Keratinocyte (primary cell): ENCODE measurements around the gene CENPH.

Experiments
- CTCF ChIP-seq, 3 experiments: IDR thresholded peaks in 1 of 3; conservative IDR thresholded peaks in 1 of 3; optimal IDR thresholded peaks in 1 of 3; 2 replicates in 2 of 3; 3 replicates in 1 of 3; pipeline versions ENCODE3 to v1.5.1; 2011; ENCODE audit warnings: low read length in 3 of 3, mild to moderate bottlenecking in 3 of 3, moderate library complexity in 2 of 3, control low read depth in 1 of 3, inconsistent platforms in 1 of 3; ENCODE audit not compliant: insufficient read depth in 2 of 3; ENCODE audit errors: extremely low read depth in 1 of 3
- EZH2 ChIP-seq: IDR thresholded peaks from one replicate; pipeline ENCODE4 v1.6.1; 2012; ENCODE audit warnings: inconsistent platforms, mild to moderate bottlenecking, low read length, moderate library complexity

- TF ChIP-seq CTCF (optimal IDR thresholded peaks at IDR 0.05 in 1 of 3, IDR thresholded peaks at IDR 0.05 in 1 of 3, conservative IDR thresholded peaks at IDR 0.05 in 1 of 3; ENCODE audit: extremely low read depth in 1 of 3, insufficient read depth in 2 of 3, low read length in 3 of 3) (no peak), EZH2 (no peak)
Measured at GRCh38 chr5:69189162-69190086, at the start of gene CENPH.
